ENCODE measurements around the gene COL6A1. TPM values are rescaled to one million over a fixed set of nuclear protein-coding genes. Genes with fewer than 3 reads are reported as not detected.

The COL6A1 gene
- total RNA-seq, 1 donor from 2014 or later: 137 TPM

- no peak for DNase-seq (ENCODE audit: low spot score, unreplicated experiment)
- no peak for TF ChIP-seq CTCF (IDR thresholded peaks at IDR 0.05; ENCODE audit: unreplicated experiment)
Measured at GRCh38 chr21:45998871-45999580, 17.5 kb downstream of the COL6A1 start.

DNA sequence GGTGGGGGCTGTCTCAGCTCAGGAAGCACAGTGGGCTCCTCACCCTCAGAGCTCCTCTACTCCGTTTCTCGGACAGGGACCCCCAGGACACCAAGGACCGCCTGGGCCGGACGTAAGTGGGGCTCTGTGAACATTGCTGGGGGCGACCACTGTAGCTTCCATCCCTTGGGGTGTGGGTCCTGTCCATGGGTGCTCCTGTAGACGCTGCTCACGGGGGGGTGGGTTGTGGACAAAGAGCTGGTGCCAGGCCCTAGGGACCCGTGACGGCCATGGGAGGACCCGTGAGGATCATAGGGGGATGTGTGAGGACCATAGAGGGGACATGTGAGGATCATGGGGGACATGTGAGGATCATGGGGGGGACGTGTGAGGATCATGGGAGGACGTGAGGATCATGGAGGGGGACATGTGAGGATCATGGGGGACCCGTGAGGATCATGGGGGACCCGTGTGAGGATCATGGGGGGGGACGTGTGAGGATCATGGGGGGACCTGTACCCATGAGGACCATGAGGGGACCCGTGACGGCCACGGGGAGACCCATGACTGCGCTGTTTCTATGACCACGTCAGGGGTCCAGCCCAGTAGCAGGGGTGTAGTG lies 18.1 kb downstream of the COL6A1 start:
- Mint-ChIP-seq H3K9me3 (ENCODE audit: low read depth) (no peaks in the 10 kb centered on the region), H3K27me3 (no peaks in the 10 kb centered on the region), H3K36me3 (ENCODE audit: insufficient read depth) (peaks cover 5% of the 10 kb centered on the region), H3K27ac (no peak overlapping the region), H3K4me1 (ENCODE audit: low read depth) (peaks cover 2% of the 10 kb centered on the region), H3K4me3 (ENCODE audit: low read depth) (no peak overlapping the region)
- TF ChIP-seq CTCF (IDR thresholded peaks at IDR 0.05; ENCODE audit: unreplicated experiment): no peak
- DNase-seq (ENCODE audit: low spot score, unreplicated experiment): no peak

More at GRCh38 chr21:45998871-45999580, 17.5 kb downstream of the COL6A1 start:
- no peak overlapping the region for H3K27ac Mint-ChIP-seq
- H3K27me3 Mint-ChIP-seq: no peaks in the 10 kb centered on the region
- H3K36me3 Mint-ChIP-seq (ENCODE audit: insufficient read depth): peaks cover 5% of the 10 kb centered on the region
- H3K4me3 Mint-ChIP-seq (ENCODE audit: low read depth): no peak overlapping the region
- no peaks in the 10 kb centered on the region for H3K9me3 Mint-ChIP-seq (ENCODE audit: low read depth)
- H3K4me1 Mint-ChIP-seq (ENCODE audit: low read depth): peaks cover 2% of the 10 kb centered on the region

DNA sequence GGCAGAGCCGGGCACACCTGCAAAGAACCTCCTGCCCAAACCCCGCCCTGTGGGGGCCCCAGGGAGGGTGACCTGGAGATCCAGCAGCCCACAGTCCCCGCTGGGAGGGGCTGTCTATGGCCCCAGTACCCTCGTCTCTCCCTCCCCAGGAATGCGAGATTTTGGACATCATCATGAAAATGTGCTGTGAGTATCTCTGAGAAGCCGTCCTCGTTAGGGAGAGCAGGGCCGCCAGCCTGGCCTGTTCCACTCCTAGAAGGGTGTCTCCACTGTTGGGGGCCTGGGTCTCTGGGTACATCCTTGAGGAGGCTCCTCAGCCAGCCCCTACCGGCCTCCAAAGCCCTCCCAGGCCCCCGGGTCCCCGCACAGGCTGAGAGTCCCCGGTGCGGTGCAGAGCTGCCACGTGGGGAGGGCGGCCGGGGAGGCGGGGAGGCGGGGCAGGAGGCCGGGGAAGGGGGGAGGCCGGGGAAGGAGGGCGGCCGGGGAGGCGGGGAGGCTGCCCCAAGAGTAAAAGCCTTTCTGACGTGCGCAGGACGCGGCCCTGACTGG lies 18.7 kb downstream of the COL6A1 start:
- Mint-ChIP-seq H3K27me3 (no peaks in the 10 kb centered on the region), H3K27ac (no peak overlapping the region), H3K36me3 (ENCODE audit: insufficient read depth) (peaks cover 5% of the 10 kb centered on the region), H3K9me3 (ENCODE audit: low read depth) (no peaks in the 10 kb centered on the region), H3K4me3 (ENCODE audit: low read depth) (no peak overlapping the region), H3K4me1 (ENCODE audit: low read depth) (peaks cover under 1% of the 10 kb centered on the region)
- DNase-seq (ENCODE audit: low spot score, unreplicated experiment): no peak
- no peak for TF ChIP-seq CTCF (IDR thresholded peaks at IDR 0.05; ENCODE audit: unreplicated experiment)

- H3K27me3 Mint-ChIP-seq: no peaks in the 10 kb centered on the region
- DNase-seq (ENCODE audit: low spot score, unreplicated experiment): no peak
- H3K36me3 Mint-ChIP-seq (ENCODE audit: insufficient read depth): peaks cover 5% of the 10 kb centered on the region
- H3K4me1 Mint-ChIP-seq (ENCODE audit: low read depth): no peaks in the 10 kb centered on the region
- H3K27ac Mint-ChIP-seq: no peak overlapping the region
- H3K4me3 Mint-ChIP-seq (ENCODE audit: low read depth): no peak overlapping the region
- no peak for TF ChIP-seq CTCF (IDR thresholded peaks at IDR 0.05; ENCODE audit: unreplicated experiment)
- H3K9me3 Mint-ChIP-seq (ENCODE audit: low read depth): no peaks in the 10 kb centered on the region
Measured at GRCh38 chr21:46000731-46001641, 19.4 kb downstream of the COL6A1 start.
